ENCODE results near the gene TFAP2E.

Gene TFAP2E

DNA sequence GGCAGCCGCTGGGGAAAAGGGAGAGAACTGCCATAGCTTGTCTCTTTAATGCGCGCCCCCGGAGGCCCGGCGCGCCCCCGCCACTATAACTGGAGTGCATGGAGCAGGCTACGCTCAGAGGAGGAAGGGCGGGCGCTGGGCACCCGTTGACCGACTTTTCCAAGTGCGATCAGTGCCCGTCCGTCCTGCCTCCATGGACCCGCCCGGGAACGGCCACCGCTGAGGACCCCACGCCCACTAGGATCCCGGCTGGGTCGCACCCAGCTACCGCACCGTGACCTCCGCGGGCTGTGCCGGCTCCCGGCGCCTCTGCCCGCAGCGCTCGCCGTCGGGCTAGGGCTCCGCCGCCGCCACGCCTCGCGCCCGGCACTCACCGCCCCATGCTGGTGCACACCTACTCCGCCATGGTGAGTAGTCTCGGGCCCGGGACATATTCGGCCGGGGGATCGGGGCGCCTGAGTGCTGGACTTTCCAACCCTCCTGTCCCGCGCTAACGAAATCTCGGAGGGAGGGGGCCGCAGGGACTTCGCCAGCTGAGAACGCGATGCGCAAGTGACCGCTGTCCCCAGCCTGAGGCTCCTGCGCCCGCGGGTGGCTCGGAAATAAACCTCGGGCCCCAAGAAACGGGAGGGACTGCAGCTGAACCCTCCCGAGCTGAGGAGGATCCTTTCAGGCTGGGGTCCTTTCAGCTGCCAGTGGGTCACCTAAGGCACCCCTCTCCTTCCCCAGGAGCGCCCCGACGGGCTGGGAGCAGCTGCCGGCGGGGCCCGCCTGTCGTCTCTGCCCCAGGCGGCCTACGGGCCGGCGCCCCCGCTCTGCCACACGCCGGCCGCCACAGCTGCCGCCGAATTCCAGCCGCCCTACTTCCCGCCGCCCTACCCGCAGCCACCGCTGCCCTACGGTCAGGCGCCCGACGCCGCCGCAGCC lies at the start of gene TFAP2E:
TFAP2E (plus strand) TSS at position 117 of the 927 bp plus-strand sequence; CDS start at position 381, 264 bp downstream.
- peaks cover 14 to 72% of the 10 kb centered on the region in 2 donors for H3K27me3 ChIP-seq (ENCODE audit: control insufficient read depth in 1 of 2, insufficient read depth in 2 of 2, low read length in 2 of 2)
- no peak within 1 kb of the TSS for H3K9ac ChIP-seq (ENCODE audit: low read length)
- peak within 1 kb of the TSS in 1 of 2 donors; percentile 14 for H3K4me3 ChIP-seq (ENCODE audit: low read depth in 1 of 2, low read length in 2 of 2)
- no peaks in the 10 kb centered on the region for H3K9me3 ChIP-seq (ENCODE audit: low read length)
- no peaks in the 10 kb centered on the region for H3K36me3 ChIP-seq (ENCODE audit: insufficient read depth, low read length)
- peaks cover 15% of the 10 kb centered on the region for H3K4me1 ChIP-seq (ENCODE audit: insufficient read depth, low read length)
- no peak within 1 kb of the TSS for H3K27ac ChIP-seq (ENCODE audit: low read depth, low read length)

DNA sequence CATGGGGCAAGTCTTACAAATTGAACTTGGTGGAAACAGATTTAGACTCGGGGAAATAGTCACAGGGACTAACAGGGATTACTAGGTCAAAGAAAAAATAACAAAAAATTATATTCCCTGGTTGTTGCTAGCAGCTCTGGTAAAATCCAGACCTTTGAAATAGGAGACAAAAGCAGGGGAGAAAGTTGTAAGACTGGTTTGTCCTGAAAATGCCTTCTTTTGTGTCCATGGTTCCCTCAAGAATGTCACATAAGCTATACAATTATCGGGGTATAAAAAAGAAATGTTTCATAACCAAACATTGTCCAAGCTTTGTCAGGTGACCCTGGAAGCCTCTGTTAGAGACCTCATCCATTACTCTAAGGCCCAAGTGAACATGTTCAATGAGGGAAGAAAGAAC lies 49.0 kb upstream of the TFAP2E start:
- no peaks in the 10 kb centered on the region for H3K9me3 ChIP-seq (ENCODE audit: low read length)
- no peak overlapping the region for H3K9ac ChIP-seq (ENCODE audit: low read length)
- H3K36me3 ChIP-seq (ENCODE audit: insufficient read depth, low read length), result no peaks in the 10 kb centered on the region
- no peaks in the 10 kb centered on the region for H3K27me3 ChIP-seq (ENCODE audit: control insufficient read depth in 1 of 2, insufficient read depth in 2 of 2, low read length in 2 of 2)
- no peaks in the 10 kb centered on the region for H3K4me1 ChIP-seq (ENCODE audit: insufficient read depth, low read length)
- no peak overlapping the region for H3K4me3 ChIP-seq (ENCODE audit: low read depth in 1 of 2, low read length in 2 of 2)
- no peak overlapping the region for H3K27ac ChIP-seq (ENCODE audit: low read depth, low read length)

DNA sequence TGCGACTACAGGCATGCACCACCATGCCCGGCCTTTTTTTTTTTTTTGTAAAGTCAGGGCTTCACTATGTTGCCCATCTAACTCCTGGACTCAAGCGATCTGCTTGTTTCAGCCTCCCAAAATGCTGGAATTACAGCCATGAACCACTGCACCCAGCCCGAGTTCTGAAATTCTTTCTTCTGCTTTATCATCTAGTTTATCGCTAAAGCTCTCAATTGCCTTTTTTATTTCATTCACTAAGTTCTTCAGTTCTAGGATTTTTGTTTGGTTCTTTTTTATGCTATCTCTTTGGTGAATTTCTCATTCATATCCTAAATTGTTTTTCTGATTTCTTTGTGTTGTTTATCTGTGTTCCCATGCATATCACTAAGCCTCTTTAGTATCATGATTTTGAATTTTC lies 42.9 kb upstream of the TFAP2E start:
- Histone ChIP-seq H3K36me3 (ENCODE audit: insufficient read depth, low read length) (no peaks in the 10 kb centered on the region), H3K27me3 (ENCODE audit: control insufficient read depth in 1 of 2, insufficient read depth in 2 of 2, low read length in 2 of 2) (no peaks in the 10 kb centered on the region), H3K27ac (ENCODE audit: low read depth, low read length) (no peak overlapping the region), H3K9ac (ENCODE audit: low read length) (no peak overlapping the region), H3K4me3 (ENCODE audit: low read depth in 1 of 2, low read length in 2 of 2) (no peak overlapping the region), H3K4me1 (ENCODE audit: insufficient read depth, low read length) (peaks cover 5% of the 10 kb centered on the region), H3K9me3 (ENCODE audit: low read length) (no peaks in the 10 kb centered on the region)

DNA sequence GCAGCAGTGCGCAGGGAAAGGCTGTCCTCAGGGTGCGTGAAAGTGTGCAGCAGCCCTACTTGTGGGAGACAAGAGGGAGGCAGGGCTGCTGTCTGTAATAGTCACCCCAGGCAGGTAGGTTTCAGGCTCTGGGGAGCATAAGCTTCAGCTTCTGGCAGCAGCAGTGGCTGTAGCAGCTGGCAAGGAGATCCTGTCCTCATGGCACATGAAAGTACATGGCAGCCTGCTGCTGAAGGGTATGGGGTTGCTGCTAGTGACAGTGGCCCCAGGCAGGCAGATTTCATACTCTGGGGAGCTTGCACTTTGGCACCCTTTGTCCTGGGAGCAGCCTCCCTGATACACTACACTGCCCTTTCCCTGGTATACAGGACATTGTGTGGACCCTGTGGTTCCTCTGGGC lies 42.2 kb upstream of the TFAP2E start:
- Histone ChIP-seq H3K9ac (ENCODE audit: low read length) (no peak overlapping the region), H3K27ac (ENCODE audit: low read depth, low read length) (no peak overlapping the region), H3K9me3 (ENCODE audit: low read length) (no peaks in the 10 kb centered on the region), H3K36me3 (ENCODE audit: insufficient read depth, low read length) (no peaks in the 10 kb centered on the region), H3K4me1 (ENCODE audit: insufficient read depth, low read length) (peaks cover 5% of the 10 kb centered on the region), H3K4me3 (ENCODE audit: low read depth in 1 of 2, low read length in 2 of 2) (no peak overlapping the region), H3K27me3 (ENCODE audit: control insufficient read depth in 1 of 2, insufficient read depth in 2 of 2, low read length in 2 of 2) (no peaks in the 10 kb centered on the region)

GRCh38 chr1:35531368-35531767 lies 41.7 kb upstream of the TFAP2E start:
- H3K36me3 ChIP-seq (ENCODE audit: insufficient read depth, low read length), result no peaks in the 10 kb centered on the region
- no peak overlapping the region for H3K27ac ChIP-seq (ENCODE audit: low read depth, low read length)
- peaks cover 5% of the 10 kb centered on the region for H3K4me1 ChIP-seq (ENCODE audit: insufficient read depth, low read length)
- no peak overlapping the region for H3K9ac ChIP-seq (ENCODE audit: low read length)
- no peaks in the 10 kb centered on the region for H3K9me3 ChIP-seq (ENCODE audit: low read length)
- H3K4me3 ChIP-seq (ENCODE audit: low read depth in 1 of 2, low read length in 2 of 2), result no peak overlapping the region
- no peaks in the 10 kb centered on the region for H3K27me3 ChIP-seq (ENCODE audit: control insufficient read depth in 1 of 2, insufficient read depth in 2 of 2, low read length in 2 of 2)

DNA sequence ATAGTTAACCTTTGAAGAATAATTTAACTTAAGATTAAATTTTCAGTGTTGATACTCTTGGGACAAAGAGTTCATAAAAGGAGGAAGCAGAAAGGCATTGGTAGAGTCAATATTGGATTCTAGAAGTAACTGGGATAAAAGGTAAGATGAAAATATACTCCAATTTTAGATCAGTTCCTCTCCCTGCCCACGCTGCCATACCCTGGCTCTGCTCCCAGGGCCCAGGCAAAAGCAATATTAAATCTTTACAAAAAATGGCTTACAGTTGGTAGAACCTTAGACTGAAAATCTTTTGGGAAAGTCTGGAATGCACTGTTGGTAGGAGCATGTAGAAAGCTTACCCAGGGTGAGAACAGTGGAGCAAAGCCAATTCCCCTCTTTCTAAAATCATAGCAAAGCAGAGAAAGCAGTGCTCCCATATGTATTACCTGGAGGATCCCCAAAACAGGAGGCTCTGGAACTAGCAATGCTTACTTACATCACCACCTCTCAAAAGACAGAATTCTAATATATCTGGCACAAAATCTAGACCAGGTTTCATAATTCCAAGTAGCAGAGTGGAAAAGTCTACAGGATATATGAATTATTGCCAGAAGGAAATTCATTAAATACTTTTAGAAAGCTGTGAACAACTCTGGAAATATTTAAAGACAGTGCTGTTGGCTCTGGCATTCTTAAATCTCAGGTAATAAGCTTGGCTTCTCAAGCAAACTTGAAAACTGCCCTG lies 40.5 kb upstream of the TFAP2E start:
- peaks cover 17% of the 10 kb centered on the region for H3K4me1 ChIP-seq (ENCODE audit: insufficient read depth, low read length)
- H3K27ac ChIP-seq (ENCODE audit: low read depth, low read length), result no peak overlapping the region
- H3K4me3 ChIP-seq (ENCODE audit: low read depth in 1 of 2, low read length in 2 of 2), result no peak overlapping the region
- H3K9ac ChIP-seq (ENCODE audit: low read length), result no peak overlapping the region
- no peaks in the 10 kb centered on the region for H3K27me3 ChIP-seq (ENCODE audit: control insufficient read depth in 1 of 2, insufficient read depth in 2 of 2, low read length in 2 of 2)
- no peaks in the 10 kb centered on the region for H3K9me3 ChIP-seq (ENCODE audit: low read length)
- H3K36me3 ChIP-seq (ENCODE audit: insufficient read depth, low read length), result no peaks in the 10 kb centered on the region

- Histone ChIP-seq H3K27me3 (ENCODE audit: control insufficient read depth in 1 of 2, insufficient read depth in 2 of 2, low read length in 2 of 2) (no peaks in the 10 kb centered on the region), H3K36me3 (ENCODE audit: insufficient read depth, low read length) (no peaks in the 10 kb centered on the region), H3K4me1 (ENCODE audit: insufficient read depth, low read length) (peaks cover 20% of the 10 kb centered on the region), H3K9me3 (ENCODE audit: low read length) (no peaks in the 10 kb centered on the region), H3K4me3 (ENCODE audit: low read depth in 1 of 2, low read length in 2 of 2) (no peak overlapping the region), H3K9ac (ENCODE audit: low read length) (no peak overlapping the region), H3K27ac (ENCODE audit: low read depth, low read length) (no peak overlapping the region)
Observed at GRCh38 chr1:35533586-35533985, 39.5 kb upstream of the TFAP2E start.

DNA sequence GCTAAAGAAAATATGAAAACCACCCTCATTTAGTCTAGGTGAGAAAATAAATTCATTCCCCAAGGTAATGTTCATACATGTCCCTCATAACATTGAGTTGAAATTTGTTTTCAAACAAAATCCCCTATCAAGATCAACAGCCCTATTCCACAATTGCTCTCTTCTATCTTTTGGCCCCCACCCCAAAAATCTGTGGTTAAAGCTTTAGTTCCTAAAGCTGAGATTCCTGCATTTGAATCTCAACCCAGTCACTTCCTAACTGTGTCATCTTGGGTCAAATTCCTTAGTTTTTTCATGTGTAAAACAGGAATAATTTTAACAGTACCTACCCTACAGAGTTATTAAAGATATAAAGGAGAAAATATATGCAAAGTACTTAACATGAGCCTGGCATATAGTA lies 37.9 kb upstream of the TFAP2E start:
- Histone ChIP-seq H3K4me3 (ENCODE audit: low read depth in 1 of 2, low read length in 2 of 2) (no peak overlapping the region), H3K27ac (ENCODE audit: low read depth, low read length) (no peak overlapping the region), H3K27me3 (ENCODE audit: control insufficient read depth in 1 of 2, insufficient read depth in 2 of 2, low read length in 2 of 2) (no peaks in the 10 kb centered on the region), H3K9ac (ENCODE audit: low read length) (no peak overlapping the region), H3K4me1 (ENCODE audit: insufficient read depth, low read length) (peaks cover 34% of the 10 kb centered on the region), H3K36me3 (ENCODE audit: insufficient read depth, low read length) (no peaks in the 10 kb centered on the region), H3K9me3 (ENCODE audit: low read length) (no peaks in the 10 kb centered on the region)

DNA sequence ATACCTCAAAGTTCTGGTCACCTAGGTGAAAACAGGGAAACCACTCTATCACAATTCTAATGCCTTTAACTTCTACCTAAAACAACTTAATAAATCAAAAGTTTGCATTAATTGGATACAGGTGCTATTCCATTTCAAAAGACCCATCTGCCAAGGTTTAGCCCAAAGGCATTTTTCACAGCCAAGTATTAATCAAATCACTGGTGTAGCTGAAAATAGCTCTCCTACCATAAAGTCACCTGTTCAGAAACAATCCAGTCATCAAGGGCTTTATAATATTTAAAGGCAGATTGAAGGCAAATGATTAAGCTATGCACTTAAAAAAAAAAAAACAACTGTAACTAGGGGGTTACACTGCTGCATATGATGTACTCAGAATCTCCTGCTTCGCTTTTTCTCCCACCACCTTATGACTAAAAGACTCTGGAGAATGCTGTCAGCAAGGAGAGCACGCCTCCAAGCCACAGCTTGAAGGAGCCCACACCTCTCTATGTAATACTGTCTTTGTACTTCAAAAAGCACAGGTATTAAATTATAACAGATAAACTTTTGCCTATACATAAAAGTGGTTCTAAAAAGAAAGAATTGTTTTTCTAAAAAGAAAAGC lies 36.5 kb upstream of the TFAP2E start:
- Histone ChIP-seq H3K9me3 (ENCODE audit: low read length) (no peaks in the 10 kb centered on the region), H3K4me3 (ENCODE audit: low read depth in 1 of 2, low read length in 2 of 2) (no peak overlapping the region), H3K27me3 (ENCODE audit: control insufficient read depth in 1 of 2, insufficient read depth in 2 of 2, low read length in 2 of 2) (no peaks in the 10 kb centered on the region), H3K27ac (ENCODE audit: low read depth, low read length) (no peak overlapping the region), H3K36me3 (ENCODE audit: insufficient read depth, low read length) (no peaks in the 10 kb centered on the region), H3K4me1 (ENCODE audit: insufficient read depth, low read length) (peaks cover 41% of the 10 kb centered on the region), H3K9ac (ENCODE audit: low read length) (no peak overlapping the region)

- Histone ChIP-seq H3K9ac (ENCODE audit: low read length) (no peak overlapping the region), H3K4me1 (ENCODE audit: insufficient read depth, low read length) (peaks cover 37% of the 10 kb centered on the region), H3K27ac (ENCODE audit: low read depth, low read length) (no peak overlapping the region), H3K9me3 (ENCODE audit: low read length) (no peaks in the 10 kb centered on the region), H3K36me3 (ENCODE audit: insufficient read depth, low read length) (no peaks in the 10 kb centered on the region), H3K4me3 (ENCODE audit: low read depth in 1 of 2, low read length in 2 of 2) (no peak overlapping the region), H3K27me3 (ENCODE audit: control insufficient read depth in 1 of 2, insufficient read depth in 2 of 2, low read length in 2 of 2) (no peaks in the 10 kb centered on the region)
Observed at GRCh38 chr1:35537806-35538205, 35.3 kb upstream of the TFAP2E start.

DNA sequence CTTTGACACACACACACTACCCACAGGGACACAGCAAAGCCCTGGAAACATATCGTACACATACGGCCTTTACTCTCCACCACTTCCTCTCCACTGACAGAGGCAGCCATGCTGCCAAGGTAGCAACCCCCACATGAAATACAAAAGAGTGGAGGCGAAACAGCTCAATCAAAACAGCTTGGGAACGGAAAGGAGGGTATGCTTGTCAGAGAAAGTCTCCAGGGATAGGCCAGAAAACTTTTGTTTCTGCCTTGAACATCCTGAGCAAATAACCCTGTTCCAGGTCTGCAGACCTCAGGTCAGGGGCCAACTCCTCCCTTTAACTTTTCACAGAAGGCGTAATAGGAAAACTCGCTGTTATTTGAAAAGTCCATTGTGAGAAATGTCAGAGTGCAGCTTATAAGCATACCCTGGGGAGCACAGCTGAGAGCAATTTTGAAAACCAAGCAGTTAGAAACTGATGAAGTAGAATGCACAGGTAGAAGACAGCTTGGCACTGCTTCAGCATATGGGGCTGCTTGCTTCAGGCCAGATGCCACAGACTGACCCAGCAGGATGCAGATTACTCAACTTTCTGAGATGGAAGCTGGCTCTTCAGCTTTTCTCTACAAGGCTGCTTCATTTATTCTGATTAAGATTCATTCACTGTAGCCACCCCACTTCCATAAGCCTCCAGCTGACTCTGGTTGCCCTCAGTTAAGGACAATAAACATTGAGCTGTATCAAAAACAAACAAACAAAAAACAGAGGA lies 33.9 kb upstream of the TFAP2E start:
- Histone ChIP-seq H3K27me3 (ENCODE audit: control insufficient read depth in 1 of 2, insufficient read depth in 2 of 2, low read length in 2 of 2) (no peaks in the 10 kb centered on the region), H3K4me1 (ENCODE audit: insufficient read depth, low read length) (peaks cover 36% of the 10 kb centered on the region), H3K4me3 (ENCODE audit: low read depth in 1 of 2, low read length in 2 of 2) (no peak overlapping the region), H3K27ac (ENCODE audit: low read depth, low read length) (no peak overlapping the region), H3K9me3 (ENCODE audit: low read length) (no peaks in the 10 kb centered on the region), H3K36me3 (ENCODE audit: insufficient read depth, low read length) (no peaks in the 10 kb centered on the region), H3K9ac (ENCODE audit: low read length) (no peak overlapping the region)

All from muscle layer of colon (tissue), 2 donors.